ENCODE measurements around the gene TTLL9.

The TTLL9 gene

DNA sequence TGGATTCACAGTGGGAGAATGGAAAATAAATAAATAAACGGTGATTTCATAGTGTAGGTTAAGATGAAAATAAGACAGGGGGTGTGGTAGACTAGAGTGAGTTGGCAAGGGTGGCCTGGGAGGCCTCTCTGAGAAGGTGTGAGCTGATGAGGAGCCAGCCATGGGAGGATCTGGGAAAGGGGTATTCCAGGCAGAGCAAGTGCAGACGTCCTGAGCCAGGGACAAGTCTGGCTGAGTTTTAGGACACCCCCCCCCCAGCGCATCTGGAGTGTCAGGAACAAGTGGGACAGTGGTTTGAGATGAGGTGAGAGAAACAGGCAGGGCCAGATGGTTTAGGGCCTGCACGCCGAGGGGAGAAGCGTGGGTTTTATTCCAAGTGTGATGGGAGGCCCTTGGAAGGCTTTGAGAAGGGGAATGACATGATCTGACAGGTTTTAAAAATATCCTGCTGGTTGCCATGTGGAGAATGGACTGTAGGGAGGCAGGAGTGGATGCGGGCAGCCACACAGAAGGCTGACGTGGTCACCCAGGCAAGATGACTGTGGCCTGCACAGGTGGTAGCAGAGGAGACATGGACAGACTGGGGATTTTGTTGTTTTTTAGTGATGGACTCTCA, 118.7 kb downstream of the TTLL9 start:
- no peak for DNase-seq

DNA sequence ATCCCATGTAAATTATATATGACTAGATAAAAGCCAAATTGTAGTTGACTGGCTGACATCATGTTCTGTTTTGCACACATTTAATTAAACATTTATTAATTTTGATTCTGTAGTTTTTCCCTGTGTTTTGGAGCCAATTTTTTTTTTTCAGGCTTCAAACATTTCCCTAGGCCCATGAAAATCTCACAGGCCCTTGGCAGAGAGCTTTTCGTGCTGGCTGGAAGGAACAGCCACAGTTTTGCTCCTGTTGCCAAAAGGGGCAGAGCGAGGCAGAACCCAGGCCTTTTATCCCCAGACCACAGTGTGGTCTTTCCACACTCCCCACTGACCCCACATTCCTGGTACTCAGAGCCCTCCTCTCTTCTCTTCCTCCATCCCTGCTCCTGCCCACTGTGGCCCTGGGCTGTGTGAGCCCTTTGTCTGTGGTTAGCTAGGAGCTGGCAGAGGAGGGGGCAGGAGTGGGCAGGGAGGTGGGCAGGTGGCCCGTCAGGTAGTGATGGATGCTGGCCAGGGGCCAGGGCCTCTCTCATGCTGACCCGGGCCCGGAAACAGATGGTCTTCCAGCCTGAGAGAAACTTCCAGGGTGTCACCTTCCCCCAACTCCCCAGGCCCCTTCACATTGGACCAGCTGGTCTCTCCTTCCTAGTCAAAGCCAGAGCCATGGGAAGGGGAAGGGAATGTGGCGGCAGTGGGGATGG, 120.4 kb downstream of the TTLL9 start:
- DNase-seq: no peak

DNA sequence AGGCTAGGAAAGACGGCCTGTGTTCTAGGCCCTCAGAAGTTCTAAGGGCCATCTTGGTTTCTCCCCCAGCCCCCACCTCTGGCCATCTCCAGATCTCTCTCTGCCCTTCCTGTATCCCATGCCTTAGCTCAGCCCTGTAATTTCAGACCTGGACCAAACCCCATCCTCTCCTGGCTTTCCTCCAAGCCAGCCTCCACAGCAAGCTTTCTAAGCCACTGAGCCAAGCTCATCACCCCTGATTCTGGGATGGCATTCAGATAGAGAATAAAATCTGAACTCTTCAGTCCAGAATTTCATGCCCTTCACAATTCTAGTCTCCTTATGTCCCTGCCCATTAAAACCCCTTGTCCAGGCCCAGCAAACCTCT, 120.9 kb downstream of the TTLL9 start:
- DNase-seq: no peak

DNA sequence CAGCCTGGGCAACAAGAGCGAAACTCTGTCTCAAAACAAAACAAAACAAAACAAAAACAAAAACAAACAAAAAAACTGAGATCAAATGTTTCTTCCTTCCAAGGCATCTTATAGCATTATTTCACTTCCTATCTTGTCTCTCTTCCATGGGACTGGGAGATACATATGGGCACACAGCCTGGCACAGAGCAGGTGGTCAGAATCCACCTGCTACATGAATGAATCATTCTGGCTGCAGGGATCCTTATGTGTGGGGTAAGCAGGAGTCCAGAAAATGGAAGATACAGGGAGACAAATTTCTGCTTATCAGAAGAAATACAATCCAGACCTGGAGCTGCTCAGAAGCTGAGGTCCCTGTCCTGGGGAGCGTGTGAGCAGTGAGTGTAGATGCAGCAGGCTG, 121.7 kb downstream of the TTLL9 start:
- DNase-seq: no peak

Data from bone marrow (tissue), 2 donors.